Measurements from ENCODE around the gene MYOM3. TPM values are rescaled to one million over a fixed set of nuclear protein-coding genes. Genes with fewer than 3 reads are reported as not detected.

Gene MYOM3
- total and polyA plus RNA-seq, 2 of the 4 experiments (the other 2 are of a cell fraction), result 0.03 TPM; not detected in 1

- Histone ChIP-seq H4K20me1 (ENCODE audit: insufficient read depth, low read length) (no peaks in the 10 kb centered on the region), H2BK120ac (ENCODE audit: low read depth, low read length) (no peak overlapping the region), H3K4me3 (ENCODE audit: insufficient read depth, low read depth, low read length) (no peak overlapping the region), H3K79me1 (ENCODE audit: low read depth in 1 of 2, low read length in 2 of 2) (no peaks in the 10 kb centered on the region), H3K23ac (ENCODE audit: low read depth, low read length) (no peak overlapping the region), H2BK5ac (ENCODE audit: low read depth, low read length, poor library complexity, severe bottlenecking) (no peak overlapping the region), H2BK20ac (ENCODE audit: low read depth, low read length) (no peak overlapping the region), H2AK9ac (replicated peaks; ENCODE audit: low read depth, low read length, poor library complexity) (no peak overlapping the region), H3K4ac (ENCODE audit: low read depth, low read length) (no peak overlapping the region), H3K27me3 (ENCODE audit: control insufficient read depth, insufficient read depth, low read length) (peaks cover 2% of the 10 kb centered on the region; the same call in 1 of the 2 replicates), H3K56ac (ENCODE audit: extremely low read depth, insufficient read depth, low read length) (no peak overlapping the region), H3K4me1 (ENCODE audit: control insufficient read depth, insufficient read depth, low read length) (no peaks in the 10 kb centered on the region), H3K36me3 (ENCODE audit: control insufficient read depth, insufficient read depth, low read length) (no peaks in the 10 kb centered on the region), H3K18ac (ENCODE audit: low read depth, low read length) (no peak overlapping the region), H3K4me2 (ENCODE audit: low read depth, low read length) (no peak overlapping the region), H4K8ac (ENCODE audit: low read depth in 2 of 2, low read length in 2 of 2) (no peak overlapping the region), H3K27ac (ENCODE audit: insufficient read depth, low read length) (no peak overlapping the region), H4K5ac (ENCODE audit: low read depth, low read length) (no peak overlapping the region), H3K9me3 (ENCODE audit: control insufficient read depth, insufficient read depth, low read length) (no peaks in the 10 kb centered on the region), H3K14ac (replicated peaks; ENCODE audit: low read depth, low read length) (no peak overlapping the region), H3K9ac (ENCODE audit: low read depth, low read length) (no peak overlapping the region), H2BK15ac (ENCODE audit: low read depth, low read length) (no peak overlapping the region), H3K9me1 (ENCODE audit: insufficient read depth, low read length) (no peaks in the 10 kb centered on the region), H2AK5ac (ENCODE audit: low read depth, low read length) (no peak overlapping the region), H4K91ac (ENCODE audit: insufficient read depth, low read depth, low read length) (no peak overlapping the region), H2AFZ (replicated peaks; ENCODE audit: low read length, poor library complexity) (no peak overlapping the region)
- BruUV-seq (replicated peaks), result no TSS peak
- no peak for TF ChIP-seq MAFK (IDR thresholded peaks at IDR 0.05; ENCODE audit: low read depth, low read length)
- TF ChIP-seq CTCF (conservative IDR thresholded peaks at IDR 0.05; ENCODE audit: low read depth, low read length), result no peak
- no peak for TF ChIP-seq POLR2A (IDR thresholded peaks at IDR 0.05; ENCODE audit: low read depth, low read length)
- no peak for TF ChIP-seq RCOR1 (IDR thresholded peaks at IDR 0.05; ENCODE audit: insufficient replicate concordance, low read length)
- no peak for TF ChIP-seq BHLHE40 (IDR thresholded peaks at IDR 0.05; ENCODE audit: low read depth, low read length)
- no peak for TF ChIP-seq USF2 (IDR thresholded peaks at IDR 0.05; ENCODE audit: low read depth, low read length)
- TF ChIP-seq ELK1 (IDR thresholded peaks at IDR 0.05; ENCODE audit: borderline replicate concordance, low read depth, low read length), result no peak
- no peak for TF ChIP-seq CEBPB (IDR thresholded peaks at IDR 0.05; ENCODE audit: low read depth, low read length)
- no peak for TF ChIP-seq CHD1 (IDR thresholded peaks at IDR 0.05; ENCODE audit: low read depth, low read length)
- TF ChIP-seq FOS (IDR thresholded peaks at IDR 0.05; ENCODE audit: low read depth, low read length), result no peak
- no peak for TF ChIP-seq MAZ (IDR thresholded peaks at IDR 0.05; ENCODE audit: borderline replicate concordance, low read depth, low read length)
- TF ChIP-seq MXI1 (IDR thresholded peaks at IDR 0.05; ENCODE audit: borderline replicate concordance, low read depth, low read length), result no peak
- TF ChIP-seq NFE2L2 (IDR thresholded peaks at IDR 0.05; ENCODE audit: low read depth, low read length), result no peak
- dilution Hi-C loops (cut with HindIII; ENCODE audit: low sequenced_read_pairs, unreplicated experiment), result no loop called here
- intact Hi-C loops (cut with micrococcal nuclease), result no loop called here
- POLR2A ChIA-PET (ENCODE audit: unreplicated experiment), result no interaction called here
- WGBS, 2 experiments (ENCODE audit: extremely low coverage in 2 of 2, insufficient read length in 1 of 2), result no CpG with 5 or more reads among the region's 5 CpGs
- ATAC-seq (ENCODE audit: low read depth) (no peak), DNase-seq (no peak)
- CTCF ChIA-PET, result no interaction called here
- in situ Hi-C loops (cut with MboI; ENCODE audit: low sequenced_read_pairs), result no loop called here
Observed at GRCh38 chr1:24032981-24033380, 79.0 kb downstream of the MYOM3 start.
